ENCODE data around the gene MED15.
A peak's percentile ranks its signal among the peaks of the same experiment; 100 is the strongest.
"Not testable (repeated sequence)": the region's sequence is repeated elsewhere in the genome, so short reads cannot be mapped to it uniquely, and the experiment has no call there.

The MED15 gene

GRCh38 chr22:20587206-20587958, 80.0 kb downstream of the MED15 start:
- DNase-seq = no peak

- no peak for DNase-seq
Measured at GRCh38 chr22:20588092-20588842, 80.9 kb downstream of the MED15 start.

- DNase-seq = no peak
Measured at GRCh38 chr22:20588843-20589581, 81.6 kb downstream of the MED15 start.

GRCh38 chr22:20589614-20590476, 82.4 kb downstream of the MED15 start:
- no peak for DNase-seq

GRCh38 chr22:20590477-20591294, 83.3 kb downstream of the MED15 start:
- no peak for DNase-seq

- no peak for DNase-seq
Measured at GRCh38 chr22:20591295-20591645, 83.9 kb downstream of the MED15 start.

GRCh38 chr22:20591660-20592310, 84.4 kb downstream of the MED15 start:
- peak in 1 of 3 experiments; percentile 9 for DNase-seq

GRCh38 chr22:20594038-20594437, 86.6 kb downstream of the MED15 start:
- DNase-seq = not testable (repeated sequence)

GRCh38 chr22:20594486-20594885, 87.1 kb downstream of the MED15 start:
- not testable (repeated sequence) for DNase-seq

- peak in 2 of 3 experiments; percentile 14 to 71 for DNase-seq
Measured at GRCh38 chr22:20595461-20595860, 88.1 kb downstream of the MED15 start.

GRCh38 chr22:20599117-20599516, 91.7 kb downstream of the MED15 start:
- no peak for DNase-seq

- DNase-seq = no peak
Measured at GRCh38 chr22:20600137-20600673, 92.8 kb downstream of the MED15 start.

- no peak for DNase-seq
Measured at GRCh38 chr22:20601308-20601707, 93.9 kb downstream of the MED15 start.

- no peak for DNase-seq
Measured at GRCh38 chr22:20602609-20603164, 95.3 kb downstream of the MED15 start.

GRCh38 chr22:20604092-20604747, 96.8 kb downstream of the MED15 start:
- no peak for DNase-seq

GRCh38 chr22:20604776-20605221, 97.4 kb downstream of the MED15 start:
- no peak for DNase-seq

- DNase-seq = no peak
Measured at GRCh38 chr22:20605328-20605727, 97.9 kb downstream of the MED15 start.

GRCh38 chr22:20606041-20606783, 98.8 kb downstream of the MED15 start:
- peak in 2 of 3 experiments; percentile 22 to 72 for DNase-seq

GRCh38 chr22:20606784-20607128, 99.3 kb downstream of the MED15 start:
- DNase-seq = no peak

Data from NCI-H1417 (cell line).